Stimulated activated CD4-positive, alpha-beta T cell treated with anti-CD3 and anti-CD28 coated beads, Interleukin-4, amount 100 ng/mL, for 4 hours (primary cell): Measurements from ENCODE around the gene CNTNAP2.
"Not testable (repeated sequence)": the region's sequence is repeated elsewhere in the genome, so short reads cannot be mapped to it uniquely, and the experiment has no call there.

Source experiments
- DNase-seq, 2 experiments: peaks; one replicate each; pipeline ENCODE4 v3.0.0-alpha.2; 2020

Gene CNTNAP2

GRCh38 chr7:147048864-147049263 is 932.3 kb downstream of the CNTNAP2 start:
- no peak for DNase-seq

GRCh38 chr7:147052818-147053217 is 936.2 kb downstream of the CNTNAP2 start:
- no peak for DNase-seq

GRCh38 chr7:147053746-147054145 is 937.1 kb downstream of the CNTNAP2 start:
- DNase-seq: no peak

- DNase-seq: no peak
Measured at GRCh38 chr7:147060070-147060469, 943.5 kb downstream of the CNTNAP2 start.

- no peak for DNase-seq
Measured at GRCh38 chr7:147062897-147063296, 946.3 kb downstream of the CNTNAP2 start.

GRCh38 chr7:147068842-147069241 is 952.2 kb downstream of the CNTNAP2 start:
- DNase-seq: no peak

- no peak for DNase-seq
Measured at GRCh38 chr7:147069771-147070170, 953.2 kb downstream of the CNTNAP2 start.

- no peak for DNase-seq
Measured at GRCh38 chr7:147070886-147071285, 954.3 kb downstream of the CNTNAP2 start.

- no peak for DNase-seq
Measured at GRCh38 chr7:147071536-147071935, 954.9 kb downstream of the CNTNAP2 start.

- no peak for DNase-seq
Measured at GRCh38 chr7:147078312-147078711, 961.7 kb downstream of the CNTNAP2 start.

GRCh38 chr7:147079083-147079482 is 962.5 kb downstream of the CNTNAP2 start:
- no peak for DNase-seq

- no peak for DNase-seq
Measured at GRCh38 chr7:147079921-147080420, 963.4 kb downstream of the CNTNAP2 start.

- no peak for DNase-seq
Measured at GRCh38 chr7:147081117-147081516, 964.5 kb downstream of the CNTNAP2 start.

GRCh38 chr7:147089051-147089461 is 972.5 kb downstream of the CNTNAP2 start:
- no peak for DNase-seq

GRCh38 chr7:147089608-147090007 is 973.0 kb downstream of the CNTNAP2 start:
- no peak for DNase-seq

- no peak for DNase-seq
Measured at GRCh38 chr7:147096629-147097028, 980.0 kb downstream of the CNTNAP2 start.

GRCh38 chr7:147103224-147103623 is 986.6 kb downstream of the CNTNAP2 start:
- DNase-seq: no peak

- DNase-seq: no peak
Measured at GRCh38 chr7:147106746-147107145, 990.1 kb downstream of the CNTNAP2 start.

- not testable (repeated sequence) for DNase-seq
Measured at GRCh38 chr7:147114525-147114924, 997.9 kb downstream of the CNTNAP2 start.

- no peak for DNase-seq
Measured at GRCh38 chr7:147136352-147136751, 1019.8 kb downstream of the CNTNAP2 start.

- DNase-seq: no peak
Measured at GRCh38 chr7:147145194-147145593, 1028.6 kb downstream of the CNTNAP2 start.

- no peak for DNase-seq
Measured at GRCh38 chr7:147146169-147146568, 1029.6 kb downstream of the CNTNAP2 start.

GRCh38 chr7:147151661-147152060 is 1035.1 kb downstream of the CNTNAP2 start:
- no peak for DNase-seq

GRCh38 chr7:147153571-147153970 is 1037.0 kb downstream of the CNTNAP2 start:
- no peak for DNase-seq

GRCh38 chr7:147161405-147161804 is 1044.8 kb downstream of the CNTNAP2 start:
- no peak for DNase-seq
